OCI-LY7 (cell line): ENCODE measurements around the gene FADS3. TPM values are rescaled to one million over a fixed set of nuclear protein-coding genes. Genes with fewer than 3 reads are reported as not detected.

Source experiments
- BruUV-seq: library from RNA; stranded (reverse); fragments of 400-500 nt; replicated peaks from 2 replicates; lab custom pipeline; 2021; lab: Mats Ljungman, UMichigan
- CTCF ChIA-PET: fragments of 300-600 bp; sonication (Branson Sonifier 250); formaldehyde crosslinking; loops from one replicate; lab custom pipeline; 2022; ENCODE audit warnings: antibody characterized with exemption; ENCODE audit not compliant: unreplicated experiment; lab: Charles Lee
- POLR2A ChIA-PET: fragments of 300-600 bp; sonication (Branson Sonifier 250); formaldehyde crosslinking; loops from one replicate; lab custom pipeline; 2022; ENCODE audit warnings: antibody characterized with exemption; lab: Charles Lee
- DNase-seq: peaks from one replicate; pipeline ENCODE4 v3.0.0-alpha.2; 2015; ENCODE audit warnings: low spot score
- H2AFZ ChIP-seq: fragments of 200-600 bp; sonication (generic), shearing (Covaris generic); 2 replicates; pipeline ENCODE4 v1.6.1; 2014; ENCODE audit warnings: mild to moderate bottlenecking, antibody characterized with exemption, low read length, moderate library complexity
- H3K27ac ChIP-seq: fragments of 200-600 bp; sonication (generic); 2 replicates; pipeline ENCODE4 v1.5.1; 2014; ENCODE audit warnings: mixed run types, low read depth, mild to moderate bottlenecking, moderate library complexity, low read length, inconsistent platforms; ENCODE audit not compliant: poor library complexity, severe bottlenecking
- H3K36me3 ChIP-seq: fragments of 200-600 bp; sonication (generic); 2 replicates; pipeline ENCODE4 v1.6.1; 2014; ENCODE audit warnings: mild to moderate bottlenecking, antibody characterized with exemption, low read length, moderate library complexity, mixed read lengths; ENCODE audit not compliant: insufficient read depth
- H3K4me1 ChIP-seq: fragments of 200-600 bp; sonication (generic); 2 replicates; pipeline ENCODE4 v1.5.1; 2014; ENCODE audit warnings: mild to moderate bottlenecking, low read length; ENCODE audit not compliant: insufficient read depth, poor library complexity, severe bottlenecking
- H3K4me2 ChIP-seq: fragments of 200-600 bp; sonication (generic); 2 replicates; pipeline ENCODE4 v1.6.1; 2014; ENCODE audit warnings: mild to moderate bottlenecking, low read length
- H3K4me3 ChIP-seq: fragments of 200-600 bp; sonication (generic); 2 replicates; pipeline ENCODE4 v1.5.1; 2014; ENCODE audit warnings: mild to moderate bottlenecking, low read depth, low read length; ENCODE audit not compliant: poor library complexity, severe bottlenecking
- H3K79me2 ChIP-seq: fragments of 200-600 bp; sonication (generic); 2 replicates; pipeline ENCODE4 v1.6.1; 2016; ENCODE audit warnings: low read depth, mild to moderate bottlenecking, low read length, moderate library complexity, mixed read lengths; ENCODE audit not compliant: insufficient read depth
- H3K9me2 ChIP-seq: fragments of 200-600 bp; sonication (generic); 2 replicates; pipeline ENCODE4 v1.6.1; 2016; ENCODE audit warnings: mild to moderate bottlenecking, low read length, mixed read lengths; ENCODE audit not compliant: insufficient read depth
- H3K9me3 ChIP-seq: fragments of 200-600 bp; sonication (generic); 2 replicates; pipeline ENCODE4 v1.6.1; 2014; ENCODE audit warnings: mild to moderate bottlenecking, mixed run types, low read length, mixed read lengths
- H4K20me1 ChIP-seq: fragments of 200-600 bp; sonication (generic); 2 replicates; pipeline ENCODE4 v1.6.1; 2014; ENCODE audit warnings: mild to moderate bottlenecking, antibody characterized with exemption, low read length, moderate library complexity, mixed read lengths; ENCODE audit not compliant: insufficient read depth
- EZH2phosphoT487 ChIP-seq: fragments of 200-600 bp; sonication (generic); IDR thresholded peaks from 2 replicates; pipeline ENCODE4 v1.6.1; 2018; ENCODE audit warnings: low read depth, borderline replicate concordance, mild to moderate bottlenecking, mixed run types, antibody characterized with exemption, low read length, moderate library complexity, mixed read lengths
- intact Hi-C: fragments of 100-400 bp; cut with micrococcal nuclease; formaldehyde crosslinking; loops from one replicate; pipeline ENCODE4 v1.10.0; 2022; ENCODE audit not compliant: unreplicated experiment
- total RNA-seq, 2 experiments: library from RNA; depleted of rRNA in 1 of 2; stranded (reverse); fragments of >200 nt in 1 of 2; shearing (Covaris generic) in 1 of 2; gene quantifications; 2 replicates each; pipeline ENCODE4 v1.2.3, GENCODE V29; 2014 to 2022
- TF ChIP-seq, protein P1 (sequence below): fragments of 200-600 bp; sonication (generic); conservative IDR thresholded peaks from 2 replicates; pipeline ENCODE4 v1.5.1; 2014; ENCODE audit warnings: mild to moderate bottlenecking, antibody characterized with exemption, low read length, moderate library complexity, mixed read lengths

FADS3 gene
- total RNA-seq, 2 experiments from 2014 or later, result 103 to 191 TPM

DNA sequence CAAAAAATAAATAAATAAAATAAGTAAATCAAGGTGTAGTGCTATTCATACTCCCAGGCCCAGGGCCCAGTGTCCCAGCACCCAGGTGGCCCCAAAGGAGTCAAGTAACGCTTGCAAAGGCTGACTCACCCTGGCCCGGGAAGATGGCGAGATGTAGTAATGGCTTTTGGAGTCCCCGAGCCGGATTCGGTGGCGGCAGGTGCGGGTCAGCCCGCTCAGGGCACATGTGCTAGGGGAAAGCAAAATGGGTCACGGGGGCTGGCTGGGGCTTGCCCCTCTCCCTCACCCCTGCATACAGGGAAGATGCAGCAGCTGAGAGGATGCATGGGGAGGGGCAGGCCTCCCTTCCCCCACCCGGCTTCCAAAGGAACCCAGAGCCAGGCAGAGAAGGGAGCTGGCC, 11.0 kb upstream of the FADS3 start:
- ChIA-PET POLR2A (interaction anchor here (1.1 kb wide), 1 partner anchor 44 kb away, joined by 3 read pairs; no protein-coding TSS in a partner anchor), CTCF (interaction anchor here (0.6 kb wide), 1 partner anchor 9 kb away, joined by 3 read pairs; no protein-coding TSS in a partner anchor)
- no peaks in the 10 kb centered on the region for H3K79me2 ChIP-seq
- H3K27ac ChIP-seq, result no peak overlapping the region
- no peak overlapping the region for H2AFZ ChIP-seq
- H3K36me3 ChIP-seq, result no peaks in the 10 kb centered on the region
- H3K4me2 ChIP-seq, result no peak overlapping the region
- no peaks in the 10 kb centered on the region for H4K20me1 ChIP-seq
- no TSS peak for BruUV-seq
- peaks cover 14% of the 10 kb centered on the region for H3K4me1 ChIP-seq
- no peaks in the 10 kb centered on the region for H3K9me3 ChIP-seq
- no peaks in the 10 kb centered on the region for H3K9me2 ChIP-seq
- no peak for DNase-seq
- TF ChIP-seq EZH2phosphoT487, result no peak
- TF ChIP-seq, protein P1, sequence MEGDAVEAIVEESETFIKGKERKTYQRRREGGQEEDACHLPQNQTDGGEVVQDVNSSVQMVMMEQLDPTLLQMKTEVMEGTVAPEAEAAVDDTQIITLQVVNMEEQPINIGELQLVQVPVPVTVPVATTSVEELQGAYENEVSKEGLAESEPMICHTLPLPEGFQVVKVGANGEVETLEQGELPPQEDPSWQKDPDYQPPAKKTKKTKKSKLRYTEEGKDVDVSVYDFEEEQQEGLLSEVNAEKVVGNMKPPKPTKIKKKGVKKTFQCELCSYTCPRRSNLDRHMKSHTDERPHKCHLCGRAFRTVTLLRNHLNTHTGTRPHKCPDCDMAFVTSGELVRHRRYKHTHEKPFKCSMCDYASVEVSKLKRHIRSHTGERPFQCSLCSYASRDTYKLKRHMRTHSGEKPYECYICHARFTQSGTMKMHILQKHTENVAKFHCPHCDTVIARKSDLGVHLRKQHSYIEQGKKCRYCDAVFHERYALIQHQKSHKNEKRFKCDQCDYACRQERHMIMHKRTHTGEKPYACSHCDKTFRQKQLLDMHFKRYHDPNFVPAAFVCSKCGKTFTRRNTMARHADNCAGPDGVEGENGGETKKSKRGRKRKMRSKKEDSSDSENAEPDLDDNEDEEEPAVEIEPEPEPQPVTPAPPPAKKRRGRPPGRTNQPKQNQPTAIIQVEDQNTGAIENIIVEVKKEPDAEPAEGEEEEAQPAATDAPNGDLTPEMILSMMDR, result no peak
- H3K4me3 ChIP-seq, result no peak overlapping the region
- intact Hi-C loops, result no loop called here

- Histone ChIP-seq H3K27ac (no peak overlapping the region), H3K36me3 (no peaks in the 10 kb centered on the region), H3K79me2 (no peaks in the 10 kb centered on the region), H3K9me3 (no peaks in the 10 kb centered on the region), H3K4me3 (no peak overlapping the region), H3K4me1 (peaks cover 14% of the 10 kb centered on the region), H4K20me1 (no peaks in the 10 kb centered on the region), H3K4me2 (no peak overlapping the region), H2AFZ (no peak overlapping the region), H3K9me2 (no peaks in the 10 kb centered on the region)
- no peak for DNase-seq
- intact Hi-C loops, result no loop called here
- POLR2A ChIA-PET, result interaction anchor here (0.6 kb wide), 1 partner anchor 21 kb away, joined by 3 read pairs; no protein-coding TSS in a partner anchor
- no peak for TF ChIP-seq EZH2phosphoT487
- TF ChIP-seq, protein P1, result 0 out of 2 replicates have a peak, but pooled peaks have one; percentile 22
- CTCF ChIA-PET, result interaction anchor here (0.6 to 4.2 kb wide), 2 partner anchors 8 to 46 kb away, joined by 3 to 26 read pairs; no protein-coding TSS in a partner anchor
- no TSS peak for BruUV-seq
These were observed 10.1 kb upstream of the FADS3 start for GRCh38 chr11:61901397-61901796.

DNA sequence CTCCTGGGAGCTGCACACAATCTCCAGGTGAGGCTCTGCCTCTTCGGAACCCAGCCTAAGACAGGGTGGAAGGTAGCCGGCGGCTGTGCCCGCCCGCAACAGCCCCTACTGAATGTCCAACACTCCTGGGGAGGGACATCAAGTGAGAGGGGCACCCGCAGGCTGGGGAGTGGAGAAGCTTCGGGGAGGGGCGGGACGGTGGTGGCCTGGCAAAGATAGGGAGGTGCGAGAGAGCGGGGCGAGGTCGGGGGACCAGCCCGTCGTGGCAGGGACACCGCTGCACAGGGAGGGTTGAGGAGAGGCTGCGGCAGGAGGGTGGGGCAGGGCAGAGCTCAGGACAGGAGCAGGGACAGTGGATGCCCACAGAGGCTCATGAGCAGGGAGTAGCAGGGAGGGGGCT, 8.9 kb upstream of the FADS3 start:
- Histone ChIP-seq H2AFZ (no peak overlapping the region), H3K79me2 (no peaks in the 10 kb centered on the region), H3K4me2 (no peak overlapping the region), H3K4me3 (no peak overlapping the region), H4K20me1 (no peaks in the 10 kb centered on the region), H3K36me3 (no peaks in the 10 kb centered on the region), H3K9me2 (no peaks in the 10 kb centered on the region), H3K9me3 (no peaks in the 10 kb centered on the region), H3K4me1 (peaks cover 14% of the 10 kb centered on the region), H3K27ac (no peak overlapping the region)
- no TSS peak for BruUV-seq
- no peak for TF ChIP-seq EZH2phosphoT487
- TF ChIP-seq, protein P1, result no peak
- ChIA-PET CTCF (interaction anchor here (4.2 kb wide), 1 partner anchor 47 kb away, joined by 26 read pairs; no protein-coding TSS in a partner anchor), POLR2A (no interaction called here)
- intact Hi-C loops, result no loop called here
- DNase-seq, result no peak
